ENCODE results near the gene SETD9.

DNA sequence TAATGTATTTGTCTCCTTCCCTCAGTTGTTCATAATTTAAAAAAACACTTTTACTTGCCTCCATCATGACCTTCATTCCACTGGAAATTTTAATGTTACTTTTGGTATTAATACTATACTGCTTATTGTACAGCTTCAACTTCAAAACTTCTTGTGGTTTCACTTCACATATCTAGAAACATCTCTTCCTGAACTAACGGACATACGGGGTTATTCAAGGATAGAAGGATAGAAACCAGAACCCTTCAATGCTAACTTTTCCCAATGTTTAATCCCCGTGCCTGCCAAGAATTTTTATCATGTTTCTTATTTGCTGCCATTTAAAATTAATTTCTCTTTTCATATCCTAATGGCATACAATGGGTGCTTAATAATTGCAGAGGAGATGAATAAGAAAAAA is 36.3 kb upstream of the SETD9 start:
- TF ChIP-seq CTCF (IDR thresholded peaks at IDR 0.05 in 4 of 5, conservative IDR thresholded peaks at IDR 0.05 in 1 of 5) (no peak), POLR2A (IDR thresholded peaks at IDR 0.05) (no peak)

Data from gastrocnemius medialis (tissue), 4 donors.